ENCODE results near the gene HPCA.

GRCh38 chr1:32933742-32934322, 47.5 kb downstream of the HPCA start:
- TF ChIP-seq POLR2A (IDR thresholded peaks at IDR 0.05; ENCODE audit: low read depth, low read length) = no peak
- no peak for TF ChIP-seq TAF1 (IDR thresholded peaks at IDR 0.05; ENCODE audit: low read depth, low read length)
- TF ChIP-seq POLR2AphosphoS5 (IDR thresholded peaks at IDR 0.05; ENCODE audit: low read depth, low read length) = no peak
- no peak for TF ChIP-seq PAX5 (IDR thresholded peaks at IDR 0.05; ENCODE audit: insufficient read depth, low read length, severe bottlenecking)
